SK-N-SH (cell line): ENCODE results near the gene DDX46. TPM values are rescaled to one million over a fixed set of nuclear protein-coding genes. Genes with fewer than 3 reads are reported as not detected.

Source experiments
- CTCF ChIA-PET: fragments of 300-600, 350-600 bp; formaldehyde crosslinking; extraction: SDS; loops from one replicate; lab custom pipeline; 2021; lab: Yijun Ruan, JAX
- POLR2A ChIA-PET: fragments of 350-600 bp; sonication (Branson Sonifier 250); formaldehyde crosslinking; extraction: SDS; loops from one replicate; lab custom pipeline; 2020; ENCODE audit warnings: antibody characterized with exemption, inconsistent platforms; lab: Yijun Ruan, JAX
- DNase-seq: peaks from one replicate; pipeline ENCODE4 v3.0.0; 2012
- H2AFZ ChIP-seq: fragments of 200-600 bp; sonication (generic); 2 replicates; pipeline ENCODE4 v1.8.1; 2016; ENCODE audit warnings: antibody characterized with exemption, mild to moderate bottlenecking, low read depth
- H3F3A ChIP-seq: fragments of 200-600 bp; sonication (generic); replicated peaks from 2 replicates; pipeline ENCODE3; 2016; ENCODE audit warnings: antibody characterized with exemption, mild to moderate bottlenecking; ENCODE audit not compliant: insufficient read depth
- H3K27ac ChIP-seq, 2 experiments: fragments of 200-500 bp in 1 of 2; fragments of 200-600 bp in 1 of 2; sonication (Bioruptor generic) in 1 of 2; sonication (generic), shearing (Covaris generic) in 1 of 2; 2 replicates each; pipeline versions ENCODE4 v1.5.1 to v1.6.1; 2014 to 2016; ENCODE audit warnings: low read depth in 2 of 2, inconsistent platforms in 1 of 2, low read length in 1 of 2, mild to moderate bottlenecking in 1 of 2, mixed read lengths in 1 of 2
- H3K27me3 ChIP-seq: fragments of 200-600 bp; sonication (generic), shearing (Covaris generic); 2 replicates; pipeline ENCODE4 v1.6.1; 2016; ENCODE audit warnings: mixed run types; ENCODE audit not compliant: insufficient read depth
- H3K36me3 ChIP-seq, 2 experiments: fragments of 200-500 bp in 1 of 2; fragments of 200-600 bp in 1 of 2; sonication (Bioruptor generic) in 1 of 2; sonication (generic) in 1 of 2; replicated peaks in 1 of 2; 2 replicates each; pipeline versions ENCODE3 to v1.5.1; 2014 to 2016; ENCODE audit warnings: low read length in 1 of 2, mild to moderate bottlenecking in 1 of 2; ENCODE audit not compliant: insufficient read depth in 2 of 2, control insufficient read depth in 1 of 2
- H3K4me1 ChIP-seq, 2 experiments: fragments of 200-500 bp in 1 of 2; fragments of 200-600 bp in 1 of 2; sonication (Bioruptor generic) in 1 of 2; sonication (generic), shearing (Covaris generic) in 1 of 2; 2 replicates each; pipeline versions ENCODE4 v1.5.1 to v1.6.1; 2014 to 2016; ENCODE audit warnings: low read depth in 1 of 2, low read length in 1 of 2, mixed run types in 1 of 2; ENCODE audit not compliant: insufficient read depth in 2 of 2, control insufficient read depth in 1 of 2
- H3K4me2 ChIP-seq: fragments of 200-600 bp; sonication (generic), shearing (Covaris generic); 2 replicates; pipeline ENCODE4 v1.6.1; 2017; ENCODE audit warnings: mixed run types
- H3K4me3 ChIP-seq, 2 experiments: fragments of 200-500 bp in 1 of 2; fragments of 200-600 bp in 1 of 2; sonication (Bioruptor generic) in 1 of 2; sonication (generic), shearing (Covaris generic) in 1 of 2; 2 replicates each; pipeline versions ENCODE4 v1.5.1 to v1.8.1; 2014 to 2016; ENCODE audit warnings: low read depth in 2 of 2, inconsistent platforms in 1 of 2, low read length in 1 of 2, mild to moderate bottlenecking in 1 of 2, mixed read lengths in 1 of 2, moderate library complexity in 1 of 2
- H3K79me2 ChIP-seq: fragments of 200-600 bp; sonication (generic); 2 replicates; pipeline ENCODE4 v1.8.1; 2017; ENCODE audit warnings: mild to moderate bottlenecking; ENCODE audit not compliant: insufficient read depth
- H3K9ac ChIP-seq: fragments of 200-600 bp; sonication (generic); 2 replicates; pipeline ENCODE4 v1.6.1; 2017; ENCODE audit warnings: mixed run types
- H3K9me2 ChIP-seq: fragments of 200-600 bp; sonication (generic); 2 replicates; pipeline ENCODE4 v1.6.1; 2017; ENCODE audit warnings: mixed run types
- H3K9me3 ChIP-seq: fragments of 200-600 bp; sonication (generic); 2 replicates; pipeline ENCODE4 v1.6.1; 2017; ENCODE audit warnings: mixed run types, mild to moderate bottlenecking, moderate library complexity
- H4K20me1 ChIP-seq: fragments of 200-600 bp; sonication (generic); 2 replicates; pipeline ENCODE4 v1.6.1; 2017; ENCODE audit warnings: mild to moderate bottlenecking, mixed run types; ENCODE audit not compliant: insufficient read depth
- CHD2 ChIP-seq: fragments of 150-350 bp; IDR thresholded peaks from 2 replicates; pipeline ENCODE4 v1.6.1; 2018; ENCODE audit warnings: low read length; ENCODE audit not compliant: partially characterized antibody
- ELF1 ChIP-seq: IDR thresholded peaks from 2 replicates; pipeline ENCODE4 v1.4.0; 2012
- FOSL2 ChIP-seq: IDR thresholded peaks from 2 replicates; pipeline ENCODE4 v1.4.0; 2012; ENCODE audit warnings: low read depth, mild to moderate bottlenecking, moderate library complexity, borderline replicate concordance
- GATA2 ChIP-seq: sonication (generic); formaldehyde crosslinking; IDR thresholded peaks from 2 replicates; pipeline ENCODE4 v1.5.0; 2020; ENCODE audit warnings: mild to moderate bottlenecking, missing genetic modification reagents
- JUND ChIP-seq: IDR thresholded peaks from 2 replicates; pipeline ENCODE4 v1.4.0; 2012
- MXI1 ChIP-seq: IDR thresholded peaks from 2 replicates; pipeline ENCODE4 v1.6.1; 2012; ENCODE audit warnings: mild to moderate bottlenecking, low read depth, low read length, improper control_type of control experiment
- RCOR1 ChIP-seq: fragments of 150-350 bp; IDR thresholded peaks from 2 replicates; pipeline ENCODE4 v1.6.1; 2017; ENCODE audit warnings: antibody characterized with exemption, low read length
- RXRA ChIP-seq: IDR thresholded peaks from 2 replicates; pipeline ENCODE4 v1.4.0; 2012; ENCODE audit warnings: low read depth, mild to moderate bottlenecking, borderline replicate concordance
- SMC3 ChIP-seq: IDR thresholded peaks from 2 replicates; pipeline ENCODE4 v1.6.1; 2012; ENCODE audit warnings: low read depth, low read length, improper control_type of control experiment
- WGBS: methylation state at CpG from one replicate; pipeline ENCODE4 v1.1.6; 2017; ENCODE audit warnings: low lambda C conversion rate; 5-methylcytosine and 5-hydroxymethylcytosine counted together
- polyA plus RNA-seq, 3 experiments: library from polyadenylated mRNA; depleted of rRNA; stranded (reverse); fragments of >200 nt; gene quantifications; 2 replicates each; pipeline ENCODE4 v1.2.3, GENCODE V29; 2012
- TF ChIP-seq, protein P1 (sequence below): fragments of 150-350 bp; IDR thresholded peaks from 2 replicates; pipeline ENCODE4 v1.6.1; 2016; ENCODE audit warnings: mild to moderate bottlenecking, low read depth, low read length
- TF ChIP-seq, protein P2 (sequence below): IDR thresholded peaks from 2 replicates; pipeline ENCODE4 v1.4.0; 2012; ENCODE audit warnings: low read depth
- TF ChIP-seq, protein P3 (sequence below): IDR thresholded peaks from 2 replicates; pipeline ENCODE4 v1.6.1; 2012; ENCODE audit warnings: mild to moderate bottlenecking, low read depth, low read length, moderate library complexity
- TF ChIP-seq, protein P4 (sequence below): fragments of 150-350 bp; IDR thresholded peaks from 2 replicates; pipeline ENCODE4 v1.6.1; 2017; ENCODE audit warnings: antibody characterized with exemption, low read length, low read depth, borderline replicate concordance

The DDX46 gene
- polyA plus RNA-seq, 1 of the 3 experiments (the other 2 are of a cell fraction): 20.3 TPM

DNA sequence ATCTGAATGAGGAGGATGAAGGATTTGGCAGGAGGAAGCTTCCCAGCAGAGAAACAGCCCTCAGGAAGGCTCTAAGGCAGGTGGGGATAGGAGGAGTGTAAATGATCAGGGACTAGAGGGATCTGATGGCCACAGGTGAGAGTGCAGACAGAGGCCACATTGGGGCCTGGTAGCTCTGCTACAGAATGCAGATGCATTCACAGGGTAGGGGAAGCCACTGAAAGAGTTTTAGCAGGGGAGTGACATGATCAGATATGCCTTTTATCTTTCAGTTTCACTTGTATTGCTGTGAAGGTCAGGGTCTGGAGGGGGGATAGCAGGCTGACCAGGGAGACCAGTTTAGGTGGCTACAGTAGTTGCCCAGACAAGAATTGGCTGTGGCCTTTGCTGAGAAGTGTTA lies 118.6 kb downstream of the DDX46 start:
- ChIA-PET POLR2A (no interaction called here), CTCF (interaction anchor here (0.5 to 1.9 kb wide), 3 partner anchors 24 to 42 kb away, joined by 3 to 10 read pairs (median 4); partner anchors contain the start of gene PCBD2)
- Histone ChIP-seq H3K36me3 (peaks cover 0 to 4% of the 10 kb centered on the region in 2 experiments), H4K20me1 (no peaks in the 10 kb centered on the region; the same call in 1 of the 2 replicates), H3F3A (peaks cover 14% of the 10 kb centered on the region), H3K4me3 (no peak overlapping the region), H3K4me1 (peaks cover 9 to 22% of the 10 kb centered on the region in 2 experiments; a peak in 2 of 4 replicates), H3K27ac (no peak overlapping the region), H3K9me2 (no peaks in the 10 kb centered on the region), H2AFZ (no peak overlapping the region), H3K27me3 (no peaks in the 10 kb centered on the region), H3K9ac (no peak overlapping the region), H3K4me2 (no peak overlapping the region), H3K9me3 (no peaks in the 10 kb centered on the region), H3K79me2 (peaks cover 58% of the 10 kb centered on the region)
- no peak for TF ChIP-seq FOSL2
- no peak for TF ChIP-seq SMC3
- TF ChIP-seq JUND: no peak
- no peak for TF ChIP-seq MXI1
- no peak for TF ChIP-seq CHD2
- TF ChIP-seq RXRA: no peak
- TF ChIP-seq, protein P1, sequence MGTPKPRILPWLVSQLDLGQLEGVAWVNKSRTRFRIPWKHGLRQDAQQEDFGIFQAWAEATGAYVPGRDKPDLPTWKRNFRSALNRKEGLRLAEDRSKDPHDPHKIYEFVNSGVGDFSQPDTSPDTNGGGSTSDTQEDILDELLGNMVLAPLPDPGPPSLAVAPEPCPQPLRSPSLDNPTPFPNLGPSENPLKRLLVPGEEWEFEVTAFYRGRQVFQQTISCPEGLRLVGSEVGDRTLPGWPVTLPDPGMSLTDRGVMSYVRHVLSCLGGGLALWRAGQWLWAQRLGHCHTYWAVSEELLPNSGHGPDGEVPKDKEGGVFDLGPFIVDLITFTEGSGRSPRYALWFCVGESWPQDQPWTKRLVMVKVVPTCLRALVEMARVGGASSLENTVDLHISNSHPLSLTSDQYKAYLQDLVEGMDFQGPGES: no peak
- no peak for TF ChIP-seq ELF1
- TF ChIP-seq, protein P2, sequence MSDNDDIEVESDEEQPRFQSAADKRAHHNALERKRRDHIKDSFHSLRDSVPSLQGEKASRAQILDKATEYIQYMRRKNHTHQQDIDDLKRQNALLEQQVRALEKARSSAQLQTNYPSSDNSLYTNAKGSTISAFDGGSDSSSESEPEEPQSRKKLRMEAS: no peak
- peak; percentile 31 for DNase-seq

DNA sequence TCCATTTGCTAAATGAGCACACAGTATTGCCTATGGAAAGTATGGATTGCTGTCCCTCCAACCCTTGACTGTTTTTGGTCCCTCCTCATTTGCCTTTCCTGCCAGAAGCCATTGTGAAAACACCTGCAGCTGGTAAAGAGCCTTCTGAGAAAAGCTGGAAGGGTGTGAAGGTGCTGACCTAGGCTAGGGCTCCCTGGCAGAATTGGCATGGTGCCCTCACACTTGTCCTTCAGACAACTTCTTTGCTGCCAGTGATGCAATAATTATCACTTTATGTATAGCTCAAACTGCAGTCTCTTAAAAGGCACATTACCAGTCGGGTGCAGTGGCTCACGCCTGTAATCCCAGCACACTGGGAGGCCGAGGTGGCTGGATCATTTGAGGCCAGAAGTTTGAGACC lies 119.8 kb downstream of the DDX46 start:
- 100% methylated on average over 3 of the region's 3 CpGs for WGBS
- Histone ChIP-seq H3K36me3 (peaks cover 0 to 4% of the 10 kb centered on the region in 2 experiments), H3K4me2 (no peak overlapping the region), H3K4me3 (no peak overlapping the region), H3K9me3 (no peaks in the 10 kb centered on the region), H2AFZ (no peak overlapping the region), H3F3A (peaks cover 14% of the 10 kb centered on the region), H3K79me2 (peaks cover 65% of the 10 kb centered on the region), H3K9ac (no peak overlapping the region), H3K27me3 (no peaks in the 10 kb centered on the region), H3K27ac (no peak overlapping the region), H3K4me1 (peaks cover 9 to 20% of the 10 kb centered on the region in 2 experiments; a peak in 2 of 4 replicates), H4K20me1 (no peaks in the 10 kb centered on the region; the same call in 1 of the 2 replicates), H3K9me2 (no peaks in the 10 kb centered on the region)
- no peak for TF ChIP-seq RCOR1
- ChIA-PET POLR2A (no interaction called here), CTCF (interaction anchor here (2.4 kb wide), 1 partner anchor 27 kb away, joined by 12 read pairs; the partner anchor contains the start of gene PCBD2)
- DNase-seq: no peak

DNA sequence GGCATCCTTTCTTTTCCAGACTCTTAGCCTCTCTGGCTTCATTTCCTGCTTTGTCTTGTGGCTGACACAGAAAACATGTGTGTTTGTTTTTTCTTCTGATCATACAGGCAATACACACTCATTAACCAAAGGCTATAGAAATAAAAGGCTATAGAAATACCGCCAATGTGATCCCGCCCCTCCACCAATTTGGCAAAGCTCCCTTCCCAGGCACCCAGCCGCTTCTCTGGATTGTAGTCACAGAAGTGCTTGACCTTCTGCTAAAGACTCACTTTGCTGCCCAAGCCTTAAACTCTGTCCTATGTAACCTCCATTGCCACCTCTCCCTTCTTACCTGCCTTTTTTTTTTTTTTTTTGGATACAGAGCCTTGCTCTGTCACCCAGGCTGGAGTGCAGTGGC lies 120.9 kb downstream of the DDX46 start:
- no peak overlapping the region for H3K4me2 ChIP-seq
- peaks cover 0 to 4% of the 10 kb centered on the region in 2 experiments for H3K36me3 ChIP-seq
- no peak overlapping the region for H3K9ac ChIP-seq
- 100% methylated on average over 3 of the region's 3 CpGs for WGBS
- H3K9me2 ChIP-seq: no peaks in the 10 kb centered on the region
- no peak overlapping the region for H3K4me3 ChIP-seq
- ChIA-PET CTCF (interaction anchor here (2.4 kb wide), 1 partner anchor 26 kb away, joined by 12 read pairs; the partner anchor contains the start of gene PCBD2), POLR2A (interaction anchor here (0.5 kb wide), 1 partner anchor 149 kb away, joined by 5 read pairs; no protein-coding TSS in a partner anchor)
- H3K4me1 ChIP-seq: peaks cover 9 to 14% of the 10 kb centered on the region in 2 experiments; a peak in 2 of 4 replicates
- DNase-seq: no peak
- no peaks in the 10 kb centered on the region for H3K9me3 ChIP-seq
- peaks cover 14% of the 10 kb centered on the region for H3F3A ChIP-seq
- no peak overlapping the region for H2AFZ ChIP-seq
- H3K27me3 ChIP-seq: no peaks in the 10 kb centered on the region
- no peaks in the 10 kb centered on the region; the same call in 1 of the 2 replicates for H4K20me1 ChIP-seq
- TF ChIP-seq, protein P3, sequence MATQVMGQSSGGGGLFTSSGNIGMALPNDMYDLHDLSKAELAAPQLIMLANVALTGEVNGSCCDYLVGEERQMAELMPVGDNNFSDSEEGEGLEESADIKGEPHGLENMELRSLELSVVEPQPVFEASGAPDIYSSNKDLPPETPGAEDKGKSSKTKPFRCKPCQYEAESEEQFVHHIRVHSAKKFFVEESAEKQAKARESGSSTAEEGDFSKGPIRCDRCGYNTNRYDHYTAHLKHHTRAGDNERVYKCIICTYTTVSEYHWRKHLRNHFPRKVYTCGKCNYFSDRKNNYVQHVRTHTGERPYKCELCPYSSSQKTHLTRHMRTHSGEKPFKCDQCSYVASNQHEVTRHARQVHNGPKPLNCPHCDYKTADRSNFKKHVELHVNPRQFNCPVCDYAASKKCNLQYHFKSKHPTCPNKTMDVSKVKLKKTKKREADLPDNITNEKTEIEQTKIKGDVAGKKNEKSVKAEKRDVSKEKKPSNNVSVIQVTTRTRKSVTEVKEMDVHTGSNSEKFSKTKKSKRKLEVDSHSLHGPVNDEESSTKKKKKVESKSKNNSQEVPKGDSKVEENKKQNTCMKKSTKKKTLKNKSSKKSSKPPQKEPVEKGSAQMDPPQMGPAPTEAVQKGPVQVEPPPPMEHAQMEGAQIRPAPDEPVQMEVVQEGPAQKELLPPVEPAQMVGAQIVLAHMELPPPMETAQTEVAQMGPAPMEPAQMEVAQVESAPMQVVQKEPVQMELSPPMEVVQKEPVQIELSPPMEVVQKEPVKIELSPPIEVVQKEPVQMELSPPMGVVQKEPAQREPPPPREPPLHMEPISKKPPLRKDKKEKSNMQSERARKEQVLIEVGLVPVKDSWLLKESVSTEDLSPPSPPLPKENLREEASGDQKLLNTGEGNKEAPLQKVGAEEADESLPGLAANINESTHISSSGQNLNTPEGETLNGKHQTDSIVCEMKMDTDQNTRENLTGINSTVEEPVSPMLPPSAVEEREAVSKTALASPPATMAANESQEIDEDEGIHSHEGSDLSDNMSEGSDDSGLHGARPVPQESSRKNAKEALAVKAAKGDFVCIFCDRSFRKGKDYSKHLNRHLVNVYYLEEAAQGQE: no peak
- TF ChIP-seq, protein P4, sequence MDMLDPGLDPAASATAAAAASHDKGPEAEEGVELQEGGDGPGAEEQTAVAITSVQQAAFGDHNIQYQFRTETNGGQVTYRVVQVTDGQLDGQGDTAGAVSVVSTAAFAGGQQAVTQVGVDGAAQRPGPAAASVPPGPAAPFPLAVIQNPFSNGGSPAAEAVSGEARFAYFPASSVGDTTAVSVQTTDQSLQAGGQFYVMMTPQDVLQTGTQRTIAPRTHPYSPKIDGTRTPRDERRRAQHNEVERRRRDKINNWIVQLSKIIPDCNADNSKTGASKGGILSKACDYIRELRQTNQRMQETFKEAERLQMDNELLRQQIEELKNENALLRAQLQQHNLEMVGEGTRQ: no peak
- no peak for TF ChIP-seq GATA2 (CRISPR knock-in tag)
- H3K27ac ChIP-seq: no peak overlapping the region
- peaks cover 75% of the 10 kb centered on the region for H3K79me2 ChIP-seq
